Spinal cord (tissue), 10 donors: ENCODE data around the gene GJB2. TPM values are rescaled to one million over a fixed set of nuclear protein-coding genes. Genes with fewer than 3 reads are reported as not detected.

Source experiments
- DNase-seq, 6 donors: peaks; one replicate each; pipeline versions ENCODE4 v3.0.0 to v3.0.0-alpha.2; 2013 to 2015; ENCODE audit warnings: low spot score in 6 of 6, low read depth in 4 of 6
- H3K27ac ChIP-seq: one replicate; pipeline ENCODE4 v1.5.1; 2013; ENCODE audit warnings: low read depth, low read length, control low read depth
- H3K27me3 ChIP-seq: one replicate; pipeline ENCODE4 v1.6.1; 2013; ENCODE audit warnings: low read length; ENCODE audit not compliant: control insufficient read depth, insufficient read depth
- H3K36me3 ChIP-seq: one replicate; pipeline ENCODE4 v1.6.1; 2013; ENCODE audit warnings: low read length; ENCODE audit not compliant: control insufficient read depth, insufficient read depth
- H3K4me1 ChIP-seq: one replicate; pipeline ENCODE4 v1.6.1; 2013; ENCODE audit warnings: low read length; ENCODE audit not compliant: control insufficient read depth, insufficient read depth
- H3K4me3 ChIP-seq: one replicate; pipeline ENCODE4 v1.5.1; 2013; ENCODE audit warnings: low read depth, low read length, control low read depth
- H3K9me3 ChIP-seq: one replicate; pipeline ENCODE4 v1.6.1; 2013; ENCODE audit warnings: low read length; ENCODE audit not compliant: control insufficient read depth, insufficient read depth
- WGBS: methylation state at CpG from one replicate; pipeline ENCODE4 v1.1.5; 2013; ENCODE audit warnings: missing lambda C conversion rate; ENCODE audit not compliant: insufficient coverage; 5-methylcytosine and 5-hydroxymethylcytosine counted together
- polyA plus RNA-seq, 2 donors: library from polyadenylated mRNA; unstranded; fragments of 120-200 nt; gene quantifications; one replicate each; pipeline ENCODE4 v1.2.1, GENCODE V29; 2013; ENCODE audit not compliant: insufficient read length in 2 of 2
- total RNA-seq, 2 donors: library from RNA; depleted of rRNA in 1 of 2; stranded (reverse); fragments of 120-200 nt in 1 of 2; fragments of >200 nt in 1 of 2; gene quantifications; one replicate each; pipeline versions ENCODE4 v1.2.3 to v1.2.4, GENCODE V29; 2013 to 2014
- donor health status: healthy.

The GJB2 gene
- total and polyA plus RNA-seq, 4 donors = 5.5 to 343 (median 76.5) TPM

DNA sequence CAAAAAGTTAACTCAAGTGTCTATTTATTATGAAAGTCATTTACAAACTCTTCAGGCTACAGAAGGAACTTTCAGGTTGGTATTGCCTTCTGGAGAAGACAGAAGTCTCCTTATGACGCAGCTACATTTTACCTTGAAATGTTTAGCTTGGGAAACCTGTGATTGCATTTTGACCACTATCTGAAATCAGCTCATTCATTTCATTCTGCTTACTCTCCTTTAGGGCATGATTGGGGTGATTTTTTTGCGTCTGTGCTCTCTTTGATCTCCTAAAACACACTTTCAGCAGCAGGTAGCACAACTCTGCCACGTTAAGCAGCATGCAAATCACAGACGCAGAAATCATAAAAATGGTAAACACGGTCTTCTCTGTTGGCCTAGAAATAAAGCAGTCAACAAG, 29.8 kb upstream of the GJB2 start:
- Histone ChIP-seq H3K4me1 (no peaks in the 10 kb centered on the region), H3K36me3 (no peaks in the 10 kb centered on the region), H3K27ac (no peak overlapping the region), H3K4me3 (no peak overlapping the region), H3K27me3 (no peaks in the 10 kb centered on the region), H3K9me3 (no peaks in the 10 kb centered on the region)
- no peak for DNase-seq
- 79% methylated on average over 3 of the region's 5 CpGs for WGBS

GRCh38 chr13:20221772-20222171, 29.0 kb upstream of the GJB2 start:
- Histone ChIP-seq H3K27me3 (no peaks in the 10 kb centered on the region), H3K36me3 (no peaks in the 10 kb centered on the region), H3K4me3 (no peak overlapping the region), H3K9me3 (no peaks in the 10 kb centered on the region), H3K4me1 (no peaks in the 10 kb centered on the region), H3K27ac (no peak overlapping the region)
- 82% methylated on average over 4 of the region's 6 CpGs for WGBS
- DNase-seq = no peak

DNA sequence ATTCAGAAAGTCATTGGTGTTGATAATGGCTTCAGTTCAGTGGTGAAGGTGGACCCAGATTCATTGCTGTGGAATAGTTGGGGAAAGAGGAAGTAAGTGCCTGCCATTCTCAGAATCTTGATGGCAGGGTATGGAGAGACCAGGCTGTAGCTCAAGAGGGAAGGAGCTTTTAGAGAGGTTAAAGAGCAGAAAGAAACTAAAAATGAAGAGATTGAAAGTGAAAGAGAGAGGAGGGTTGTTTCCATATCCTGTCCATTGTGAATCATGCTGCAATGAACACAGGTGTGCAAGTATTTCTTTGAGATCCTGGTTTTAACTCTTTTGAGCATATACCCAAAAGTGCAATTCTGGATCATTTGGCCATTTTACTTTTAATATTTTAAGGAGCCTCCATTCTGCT, 26.8 kb upstream of the GJB2 start:
- no peak for DNase-seq
- Histone ChIP-seq H3K9me3 (no peaks in the 10 kb centered on the region), H3K27ac (no peak overlapping the region), H3K4me1 (no peaks in the 10 kb centered on the region), H3K4me3 (no peak overlapping the region), H3K27me3 (no peaks in the 10 kb centered on the region), H3K36me3 (no peaks in the 10 kb centered on the region)

- no peak overlapping the region for H3K4me3 ChIP-seq
- H3K4me1 ChIP-seq = no peaks in the 10 kb centered on the region
- no peak overlapping the region for H3K27ac ChIP-seq
- H3K27me3 ChIP-seq = no peaks in the 10 kb centered on the region
- no peaks in the 10 kb centered on the region for H3K36me3 ChIP-seq
- no peaks in the 10 kb centered on the region for H3K9me3 ChIP-seq
- WGBS = no CpG with 5 or more reads among the region's 3 CpGs
- no peak for DNase-seq
These were observed 24.4 kb upstream of the GJB2 start for GRCh38 chr13:20217168-20217567.

- Histone ChIP-seq H3K4me1 (peaks cover 10% of the 10 kb centered on the region), H3K36me3 (no peaks in the 10 kb centered on the region), H3K9me3 (no peaks in the 10 kb centered on the region), H3K27ac (peak overlapping the region; percentile 70), H3K27me3 (no peaks in the 10 kb centered on the region), H3K4me3 (no peak overlapping the region)
- DNase-seq = peak in 5 of 6 donors; percentile 65 to 87 (median 69)
- 0% methylated on average over 1 of the region's 1 CpG for WGBS
These were observed 17.2 kb upstream of the GJB2 start for GRCh38 chr13:20209948-20210347.

GRCh38 chr13:20206698-20207235, 14.0 kb upstream of the GJB2 start:
- Histone ChIP-seq H3K36me3 (no peaks in the 10 kb centered on the region), H3K9me3 (no peaks in the 10 kb centered on the region), H3K4me1 (peaks cover 10% of the 10 kb centered on the region), H3K27ac (no peak overlapping the region), H3K4me3 (no peak overlapping the region), H3K27me3 (no peaks in the 10 kb centered on the region)
- WGBS = 92% methylated on average over 12 of the region's 16 CpGs
- DNase-seq = no peak

GRCh38 chr13:20206065-20206697, 13.4 kb upstream of the GJB2 start:
- Histone ChIP-seq H3K4me1 (peaks cover 10% of the 10 kb centered on the region), H3K36me3 (no peaks in the 10 kb centered on the region), H3K9me3 (no peaks in the 10 kb centered on the region), H3K27ac (no peak overlapping the region), H3K4me3 (no peak overlapping the region), H3K27me3 (no peaks in the 10 kb centered on the region)
- no peak for DNase-seq
- WGBS = 90% methylated on average over 10 of the region's 11 CpGs

- peaks cover 6% of the 10 kb centered on the region for H3K9me3 ChIP-seq
- H3K4me3 ChIP-seq = no peak overlapping the region
- H3K36me3 ChIP-seq = no peaks in the 10 kb centered on the region
- DNase-seq = no peak
- no peak overlapping the region for H3K27ac ChIP-seq
- H3K27me3 ChIP-seq = peaks cover 28% of the 10 kb centered on the region
- H3K4me1 ChIP-seq = peaks cover 8% of the 10 kb centered on the region
- WGBS = no CpG with 5 or more reads among the region's 1 CpG
These were observed 6.0 kb upstream of the GJB2 start for GRCh38 chr13:20198781-20199180.

- Histone ChIP-seq H3K9me3 (peaks cover 6% of the 10 kb centered on the region), H3K4me1 (peaks cover 17% of the 10 kb centered on the region), H3K36me3 (no peaks in the 10 kb centered on the region), H3K27me3 (peaks cover 39% of the 10 kb centered on the region), H3K27ac (no peak overlapping the region), H3K4me3 (no peak overlapping the region)
- WGBS = 13% methylated on average over 1 of the region's 5 CpGs
- DNase-seq = peak in 3 of 6 donors; percentile 52 to 86 (median 82)
These were observed 4.7 kb upstream of the GJB2 start for GRCh38 chr13:20197361-20197834.

- DNase-seq = no peak
- H3K36me3 ChIP-seq = no peaks in the 10 kb centered on the region
- H3K9me3 ChIP-seq = peaks cover 6% of the 10 kb centered on the region
- no peak overlapping the region for H3K27ac ChIP-seq
- H3K4me3 ChIP-seq = no peak overlapping the region
- peaks cover 23% of the 10 kb centered on the region for H3K4me1 ChIP-seq
- peaks cover 53% of the 10 kb centered on the region for H3K27me3 ChIP-seq
- WGBS = no CpG with 5 or more reads among the region's 8 CpGs
These were observed 3.1 kb upstream of the GJB2 start for GRCh38 chr13:20195801-20196200.
